Bronchial epithelial cell (primary cell): Measurements from ENCODE around the gene SIL1. TPM values are rescaled to one million over a fixed set of nuclear protein-coding genes. Genes with fewer than 3 reads are reported as not detected.

Experiments used
- DNase-seq: peaks from one replicate; pipeline ENCODE4 v3.0.0-alpha.2; 2010; ENCODE audit warnings: low read depth
- FAIRE-seq: peaks from 2 replicates; lab custom pipeline; 2011; peaks lifted over from hg19 to GRCh38; lab: Jason Lieb, UNC
- H3K27me3 ChIP-seq: 2 replicates; pipeline ENCODE4 v1.5.1; 2011; ENCODE audit warnings: low read length; ENCODE audit not compliant: control insufficient read depth, insufficient read depth
- H3K36me3 ChIP-seq: 2 replicates; pipeline ENCODE4 v1.5.1; 2011; ENCODE audit warnings: low read length; ENCODE audit not compliant: control insufficient read depth, insufficient read depth
- H3K4me3 ChIP-seq: 2 replicates; pipeline ENCODE4 v1.5.1; 2011; ENCODE audit warnings: mild to moderate bottlenecking, low read depth, low read length, control low read depth
- total RNA-seq: library from RNA; depleted of rRNA; stranded (reverse); fragments of >200 nt; gene quantifications from 2 replicates; pipeline ENCODE4 v1.2.1, GENCODE V29; 2014
- TF ChIP-seq, protein P1 (sequence below): IDR thresholded peaks from 2 replicates; pipeline ENCODE4 v1.5.1; 2011; ENCODE audit warnings: mild to moderate bottlenecking, moderate library complexity, low read length, control low read depth, inconsistent platforms; ENCODE audit not compliant: insufficient read depth, severe bottlenecking

Gene SIL1
- total RNA-seq, 1 donor from 2014 or later, result 85.3 TPM

DNA sequence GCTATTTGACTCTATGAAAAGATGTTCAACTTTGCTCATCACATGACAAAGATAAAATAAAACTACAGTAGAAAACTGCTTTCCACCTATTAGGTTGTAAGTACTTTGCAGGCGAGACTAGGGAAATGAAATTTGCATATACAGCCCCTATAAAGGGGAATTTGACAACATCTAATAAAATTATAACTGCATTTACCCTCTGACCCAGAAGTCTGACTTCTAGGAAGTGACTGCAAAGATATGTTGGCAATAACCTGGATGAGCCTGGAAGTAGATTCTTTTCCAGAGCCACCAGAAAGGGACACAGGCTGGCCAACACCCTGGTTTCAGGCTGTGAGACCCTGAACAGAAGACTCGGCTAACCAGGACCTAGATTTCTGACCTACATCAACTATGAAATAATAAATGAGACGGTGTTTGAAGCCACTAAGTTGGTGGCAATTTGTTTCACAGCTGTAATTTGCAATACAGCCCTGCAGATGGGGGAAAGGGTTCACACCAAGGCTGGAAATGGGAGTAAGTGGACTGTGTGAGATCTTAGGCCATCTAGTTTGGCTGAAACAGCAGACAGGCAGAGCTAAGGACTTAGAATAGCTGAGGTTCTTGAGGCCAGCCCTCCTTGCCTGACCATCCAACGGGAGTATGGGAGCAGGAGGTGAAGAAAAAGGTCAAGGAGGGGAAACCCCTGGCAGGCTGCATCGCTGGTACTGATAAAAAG lies 106.6 kb downstream of the SIL1 start:
- DNase-seq (no peak), FAIRE-seq (no peak)
- TF ChIP-seq, protein P1, sequence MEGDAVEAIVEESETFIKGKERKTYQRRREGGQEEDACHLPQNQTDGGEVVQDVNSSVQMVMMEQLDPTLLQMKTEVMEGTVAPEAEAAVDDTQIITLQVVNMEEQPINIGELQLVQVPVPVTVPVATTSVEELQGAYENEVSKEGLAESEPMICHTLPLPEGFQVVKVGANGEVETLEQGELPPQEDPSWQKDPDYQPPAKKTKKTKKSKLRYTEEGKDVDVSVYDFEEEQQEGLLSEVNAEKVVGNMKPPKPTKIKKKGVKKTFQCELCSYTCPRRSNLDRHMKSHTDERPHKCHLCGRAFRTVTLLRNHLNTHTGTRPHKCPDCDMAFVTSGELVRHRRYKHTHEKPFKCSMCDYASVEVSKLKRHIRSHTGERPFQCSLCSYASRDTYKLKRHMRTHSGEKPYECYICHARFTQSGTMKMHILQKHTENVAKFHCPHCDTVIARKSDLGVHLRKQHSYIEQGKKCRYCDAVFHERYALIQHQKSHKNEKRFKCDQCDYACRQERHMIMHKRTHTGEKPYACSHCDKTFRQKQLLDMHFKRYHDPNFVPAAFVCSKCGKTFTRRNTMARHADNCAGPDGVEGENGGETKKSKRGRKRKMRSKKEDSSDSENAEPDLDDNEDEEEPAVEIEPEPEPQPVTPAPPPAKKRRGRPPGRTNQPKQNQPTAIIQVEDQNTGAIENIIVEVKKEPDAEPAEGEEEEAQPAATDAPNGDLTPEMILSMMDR, result no peak
- Histone ChIP-seq H3K27me3 (no peaks in the 10 kb centered on the region), H3K4me3 (no peak overlapping the region), H3K36me3 (no peaks in the 10 kb centered on the region)

DNA sequence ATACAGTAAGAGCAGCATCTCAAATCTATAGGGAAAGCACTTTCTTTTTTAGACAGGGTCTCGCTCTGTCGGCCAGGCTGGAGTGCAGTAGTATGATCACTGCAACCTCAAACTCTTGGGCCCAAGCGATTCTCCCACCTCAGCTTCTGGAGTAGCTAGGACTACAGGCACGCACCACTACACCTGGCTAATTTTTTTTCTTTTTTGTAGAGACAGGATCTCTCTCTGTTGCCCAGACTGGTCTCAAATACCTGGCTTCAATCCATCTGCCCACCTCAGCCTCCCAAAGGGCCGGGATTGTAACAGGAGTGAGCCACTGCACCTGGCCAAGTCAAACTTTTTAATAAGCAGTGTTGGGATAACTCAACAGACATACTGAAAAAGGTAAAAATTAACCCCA lies 107.6 kb downstream of the SIL1 start:
- H3K27me3 ChIP-seq, result no peaks in the 10 kb centered on the region
- DNase-seq (no peak), FAIRE-seq (no peak)
- H3K4me3 ChIP-seq, result no peak overlapping the region
- TF ChIP-seq, protein P1, result no peak
- H3K36me3 ChIP-seq, result no peaks in the 10 kb centered on the region

DNA sequence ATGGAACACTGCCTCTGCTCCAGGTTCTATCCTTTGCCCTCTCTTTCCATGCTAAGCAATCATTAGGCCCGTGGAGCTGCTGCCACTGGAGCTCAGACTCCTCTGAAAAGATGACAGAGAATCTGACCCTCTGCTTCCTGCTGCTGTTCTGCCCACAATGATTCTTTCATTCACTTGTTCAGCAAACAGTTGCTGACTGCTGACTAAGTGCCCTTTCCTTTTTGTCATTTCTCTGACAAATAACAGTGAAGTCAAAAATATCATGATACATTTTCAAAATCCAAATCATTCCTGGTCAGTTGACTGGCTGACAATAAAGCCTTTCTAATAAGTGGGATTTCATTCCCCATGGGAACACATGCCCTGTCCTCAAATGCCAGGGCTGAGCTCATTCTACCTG lies 110.1 kb downstream of the SIL1 start:
- no peak overlapping the region for H3K4me3 ChIP-seq
- FAIRE-seq, result no peak
- H3K27me3 ChIP-seq, result no peaks in the 10 kb centered on the region
- TF ChIP-seq, protein P1, result no peak
- DNase-seq, result peak; percentile 15
- H3K36me3 ChIP-seq, result no peaks in the 10 kb centered on the region

DNA sequence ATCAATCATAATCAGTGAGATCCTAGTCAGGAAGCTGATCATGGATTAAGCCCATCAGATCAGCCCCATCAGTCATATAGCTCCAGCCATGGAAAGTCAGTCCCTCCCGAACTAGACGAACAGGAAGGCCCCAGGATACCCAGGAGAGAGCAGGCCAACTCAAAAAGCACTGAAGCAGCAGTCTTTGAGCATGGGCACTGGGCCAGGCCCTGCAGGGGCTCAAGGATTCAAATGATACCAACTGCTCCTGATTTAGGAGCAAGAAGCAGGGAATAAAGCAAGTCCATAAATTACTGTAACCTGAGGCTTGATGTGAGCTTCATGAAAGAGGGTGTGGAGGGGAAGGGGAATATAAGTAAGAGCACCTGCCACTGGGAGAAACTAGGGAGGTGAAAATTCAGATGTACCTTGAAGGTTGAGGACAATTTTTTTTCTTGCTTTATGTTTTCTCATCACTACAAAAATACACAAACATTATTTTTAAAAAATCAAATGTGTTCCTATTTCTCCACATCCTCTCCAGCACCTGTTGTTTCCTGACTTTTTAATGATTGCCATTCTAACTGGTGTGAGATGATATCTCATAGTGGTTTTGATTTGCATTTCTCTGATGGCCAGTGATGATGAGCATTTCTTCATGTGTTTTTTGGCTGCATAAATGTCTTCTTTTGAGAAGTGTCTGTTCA lies 115.2 kb downstream of the SIL1 start:
- TF ChIP-seq, protein P1, result no peak
- no peak for DNase-seq
- H3K27me3 ChIP-seq, result no peaks in the 10 kb centered on the region
- no peak overlapping the region for H3K4me3 ChIP-seq
- FAIRE-seq, result no peak
- no peaks in the 10 kb centered on the region for H3K36me3 ChIP-seq

DNA sequence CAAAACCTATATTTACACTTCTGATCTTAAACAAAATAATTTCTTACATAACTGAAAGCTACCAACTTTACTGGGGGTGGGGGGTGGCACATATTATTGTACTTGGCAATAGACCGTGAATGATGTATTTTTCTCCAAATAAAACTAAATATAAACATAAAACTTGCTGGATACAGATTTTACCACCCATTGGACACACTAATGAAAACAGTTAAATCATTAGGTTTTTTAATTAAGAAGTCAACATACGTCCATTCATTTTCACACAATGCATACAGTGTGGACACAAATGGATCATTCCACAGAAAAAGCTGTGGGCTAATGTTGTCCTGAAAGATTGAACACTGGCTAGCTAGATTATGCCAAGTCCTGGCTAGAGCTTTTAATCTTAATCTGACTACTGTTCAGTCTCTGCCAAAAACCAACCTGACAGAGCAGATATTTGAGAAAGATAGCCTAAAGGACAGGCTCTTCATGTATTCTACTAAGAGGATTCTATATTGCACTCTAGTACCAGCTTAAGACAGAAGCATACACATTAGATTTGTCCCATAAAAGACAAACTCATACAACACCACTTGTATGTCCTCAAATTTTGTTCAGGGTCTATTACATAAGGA lies 118.1 kb downstream of the SIL1 start:
- TF ChIP-seq, protein P1, result no peak
- no peak for DNase-seq
- FAIRE-seq, result no peak

More for the DNA sequence above, 118.1 kb downstream of the SIL1 start:
- Histone ChIP-seq H3K4me3 (no peak overlapping the region), H3K27me3 (no peaks in the 10 kb centered on the region), H3K36me3 (no peaks in the 10 kb centered on the region)
